H7 (cell line): Measurements from ENCODE around the gene WASF3. TPM values are rescaled to one million over a fixed set of nuclear protein-coding genes. Genes with fewer than 3 reads are reported as not detected.
"Not testable (repeated sequence)": the region's sequence is repeated elsewhere in the genome, so short reads cannot be mapped to it uniquely, and the experiment has no call there.

ENCODE experiments used
- DNase-seq: peaks from one replicate; pipeline ENCODE4 v3.0.0; 2012
- H3K27me3 ChIP-seq: 2 replicates; pipeline ENCODE4 v1.6.0; 2011; ENCODE audit warnings: mild to moderate bottlenecking, low read length; ENCODE audit not compliant: control insufficient read depth, insufficient read depth
- H3K36me3 ChIP-seq: replicated peaks from 2 replicates; pipeline ENCODE4 v1.5.1; 2011; ENCODE audit warnings: low read length; ENCODE audit not compliant: control insufficient read depth, insufficient read depth
- H3K4me3 ChIP-seq: 2 replicates; pipeline ENCODE4 v1.5.1; 2011; ENCODE audit warnings: low read depth, mild to moderate bottlenecking, control low read depth, low read length, moderate library complexity; ENCODE audit not compliant: insufficient read depth
- total RNA-seq: library from RNA; depleted of rRNA; stranded (reverse); fragments of >200 nt; shearing (Covaris generic); gene quantifications from 2 replicates; pipeline ENCODE4 v1.2.3, GENCODE V29; 2014

WASF3 gene
- total RNA-seq, 1 experiment from 2014 or later = 19.1 TPM

DNA sequence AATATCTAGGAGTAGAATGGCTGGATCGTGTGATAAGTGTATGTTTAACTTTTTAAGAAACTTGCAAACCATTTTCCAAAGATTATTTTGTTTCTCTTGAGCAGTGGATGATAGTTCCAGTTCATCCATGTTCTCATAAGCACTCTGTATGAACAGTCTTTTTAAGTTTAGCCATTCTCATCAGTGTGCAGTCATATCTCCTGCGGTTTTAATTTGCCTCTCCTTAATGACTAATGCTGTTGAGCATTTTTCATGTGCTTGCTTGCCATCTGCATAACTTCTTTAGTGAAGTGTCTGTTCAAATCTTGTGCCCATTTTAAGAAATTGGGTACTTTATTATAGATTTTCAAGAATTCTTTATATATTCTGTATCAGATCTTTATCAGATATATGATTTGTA is 58.6 kb downstream of the WASF3 start:
- DNase-seq = no peak
- Histone ChIP-seq H3K4me3 (no peak overlapping the region), H3K27me3 (no peaks in the 10 kb centered on the region), H3K36me3 (no peaks in the 10 kb centered on the region)

DNA sequence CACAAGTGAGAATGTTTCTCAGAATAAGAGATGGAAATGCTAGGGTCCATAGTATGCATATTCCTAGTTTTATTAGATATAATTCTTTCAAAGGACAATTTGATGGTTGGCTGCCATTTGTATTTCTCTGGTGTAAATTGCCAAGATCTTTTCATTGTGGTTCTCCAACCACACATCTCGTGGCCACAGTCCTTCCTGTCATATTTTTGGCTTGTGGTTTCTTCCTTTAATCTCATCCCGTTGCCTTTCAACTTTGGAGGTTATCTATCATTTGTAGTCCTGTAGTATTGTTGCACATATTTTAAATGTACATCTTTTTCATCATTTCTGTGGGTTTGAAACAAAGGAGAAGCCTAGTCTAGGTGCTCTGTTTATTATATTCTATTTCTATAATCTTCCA is 61.2 kb downstream of the WASF3 start:
- no peak overlapping the region for H3K4me3 ChIP-seq
- no peaks in the 10 kb centered on the region for H3K36me3 ChIP-seq
- DNase-seq = no peak
- H3K27me3 ChIP-seq = no peaks in the 10 kb centered on the region

DNA sequence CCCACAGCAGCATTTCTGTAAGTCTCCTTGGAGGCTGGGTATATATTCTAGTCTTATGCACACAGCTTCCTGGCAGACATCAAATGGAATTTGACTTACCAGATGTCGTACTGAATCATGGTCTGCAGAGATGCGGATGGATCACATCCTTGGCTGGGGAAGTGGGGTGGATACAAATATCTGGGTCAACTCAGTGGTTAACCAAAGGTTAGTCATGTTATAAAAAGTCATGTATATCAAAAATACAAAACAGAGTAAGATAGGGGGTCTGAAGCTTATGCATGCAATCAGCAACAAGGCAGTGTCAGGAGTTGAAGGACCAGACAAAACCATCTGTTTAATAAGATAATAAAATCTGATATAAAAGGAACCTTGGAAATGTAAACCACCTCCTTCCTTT is 61.9 kb downstream of the WASF3 start:
- Histone ChIP-seq H3K36me3 (no peaks in the 10 kb centered on the region), H3K27me3 (no peaks in the 10 kb centered on the region), H3K4me3 (no peak overlapping the region)
- DNase-seq = no peak

DNA sequence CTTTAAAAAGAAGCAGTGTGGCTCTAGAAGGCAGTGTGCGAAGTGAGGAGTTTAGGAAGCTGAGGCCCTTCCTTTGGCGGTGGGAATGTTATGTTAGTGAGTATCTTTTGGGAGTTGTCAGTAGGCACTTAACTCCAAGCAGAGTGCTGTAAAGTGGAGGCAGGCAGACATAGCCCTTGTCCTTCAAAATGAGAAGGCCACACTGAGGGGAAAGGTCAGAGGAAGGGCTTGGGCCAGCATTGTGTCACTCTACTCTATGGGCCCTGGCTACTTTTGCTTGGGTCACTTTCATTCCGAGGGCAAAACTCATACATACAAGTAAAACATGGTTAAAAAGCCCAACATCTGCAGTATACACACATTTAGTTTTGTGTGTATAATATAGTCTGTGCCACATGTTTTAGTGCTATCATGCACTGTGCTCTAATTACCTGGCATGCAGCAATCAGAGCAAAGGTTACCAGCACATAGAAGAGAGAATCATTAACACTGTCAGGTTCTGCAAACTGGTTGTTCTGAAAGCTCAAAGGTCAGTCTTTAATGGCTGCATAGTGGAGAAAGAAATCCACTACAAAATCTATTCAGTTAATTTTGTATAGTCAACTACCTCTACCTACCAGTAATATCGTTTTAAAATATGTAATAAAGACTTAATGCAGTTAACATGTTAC is 64.4 kb downstream of the WASF3 start:
- no peaks in the 10 kb centered on the region for H3K27me3 ChIP-seq
- no peaks in the 10 kb centered on the region for H3K36me3 ChIP-seq
- no peak for DNase-seq
- no peak overlapping the region for H3K4me3 ChIP-seq

DNA sequence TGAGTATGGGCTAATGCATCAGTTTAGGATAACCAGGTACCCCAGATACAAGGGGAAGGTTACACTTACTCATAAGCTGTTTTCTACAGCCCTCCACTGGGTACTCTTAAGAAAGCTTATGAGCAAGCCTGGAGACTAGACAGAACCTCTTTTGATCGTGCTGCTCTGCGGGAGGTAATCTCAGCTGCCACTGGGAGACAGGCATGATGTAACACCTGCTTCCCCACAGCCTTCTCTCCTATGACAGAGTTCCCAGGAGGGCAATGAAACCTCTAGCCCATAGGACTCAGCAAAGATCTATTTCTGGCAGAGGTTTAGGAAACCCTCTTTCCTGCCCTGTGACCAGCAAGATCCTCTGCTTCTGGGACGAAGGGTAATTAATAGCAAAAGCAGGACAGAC is 65.6 kb downstream of the WASF3 start:
- DNase-seq = no peak
- H3K27me3 ChIP-seq = no peaks in the 10 kb centered on the region

DNA sequence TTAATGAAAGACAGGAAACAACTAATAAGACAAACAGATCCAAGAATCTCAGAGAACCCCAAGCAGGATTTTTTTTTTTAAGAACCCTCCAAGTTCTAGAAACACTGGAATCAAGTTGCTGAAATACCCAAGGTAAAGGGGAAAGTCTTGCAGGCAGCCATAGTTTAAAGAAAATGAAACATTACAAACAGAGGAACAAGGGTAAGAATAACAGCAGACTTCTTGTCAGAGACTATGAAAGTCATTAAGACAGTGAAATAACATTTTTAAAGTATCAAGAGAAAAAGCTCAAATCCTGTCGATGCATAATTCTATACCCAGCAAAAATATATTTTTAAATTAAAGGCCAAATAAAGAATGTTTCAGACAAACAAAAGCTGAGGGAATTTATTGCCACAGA is 67.1 kb downstream of the WASF3 start:
- H3K27me3 ChIP-seq = no peaks in the 10 kb centered on the region
- no peak for DNase-seq
- H3K4me3 ChIP-seq = no peak overlapping the region
- H3K36me3 ChIP-seq = no peaks in the 10 kb centered on the region

More for the DNA sequence above, 65.6 kb downstream of the WASF3 start:
- Histone ChIP-seq H3K36me3 (no peaks in the 10 kb centered on the region), H3K4me3 (no peak overlapping the region)

DNA sequence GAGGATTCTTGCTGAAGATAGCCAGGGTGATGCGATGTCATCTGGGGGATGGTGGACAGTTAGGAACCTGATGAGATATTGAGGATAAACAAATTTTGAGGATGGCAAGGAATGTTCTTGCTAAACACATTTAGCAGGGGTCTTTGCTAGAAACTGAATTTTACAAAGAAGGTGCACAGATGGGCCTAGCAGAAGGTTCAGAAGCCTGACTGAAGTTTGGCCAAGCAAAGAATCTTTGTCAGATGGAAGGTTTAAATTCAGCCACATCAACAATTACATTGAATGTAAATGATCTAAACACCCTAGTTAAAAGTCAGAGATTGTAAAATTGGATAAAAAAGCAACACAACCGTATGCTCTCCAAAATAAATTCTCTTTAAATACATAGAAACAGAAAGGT is 68.8 kb downstream of the WASF3 start:
- DNase-seq = no peak
- H3K36me3 ChIP-seq = no peaks in the 10 kb centered on the region
- H3K4me3 ChIP-seq = no peak overlapping the region

DNA sequence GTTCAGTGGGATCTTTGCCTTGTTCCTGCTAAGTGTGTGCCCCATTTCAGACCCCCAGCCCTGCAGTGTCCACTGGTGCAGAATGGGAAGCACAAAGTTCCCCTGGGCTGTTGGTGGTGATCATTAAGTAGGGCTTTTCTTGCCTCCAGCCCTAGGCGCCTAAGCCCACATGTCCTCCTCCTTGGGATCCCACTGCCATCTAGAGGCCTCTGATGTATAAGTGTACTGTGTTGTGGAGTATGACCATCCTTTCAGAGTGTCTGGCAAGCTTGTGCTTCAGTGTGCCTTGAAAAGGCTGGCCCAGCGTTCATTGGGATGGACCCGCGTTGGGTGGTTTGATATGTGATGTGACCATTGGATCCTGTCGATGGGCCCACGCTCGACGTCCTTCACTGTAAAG is 71.2 kb downstream of the WASF3 start:
- no peaks in the 10 kb centered on the region for H3K36me3 ChIP-seq
- H3K4me3 ChIP-seq = no peak overlapping the region
- peak; percentile 25 for DNase-seq
- H3K27me3 ChIP-seq = no peaks in the 10 kb centered on the region

More for the DNA sequence above, 68.8 kb downstream of the WASF3 start:
- H3K27me3 ChIP-seq = no peaks in the 10 kb centered on the region

DNA sequence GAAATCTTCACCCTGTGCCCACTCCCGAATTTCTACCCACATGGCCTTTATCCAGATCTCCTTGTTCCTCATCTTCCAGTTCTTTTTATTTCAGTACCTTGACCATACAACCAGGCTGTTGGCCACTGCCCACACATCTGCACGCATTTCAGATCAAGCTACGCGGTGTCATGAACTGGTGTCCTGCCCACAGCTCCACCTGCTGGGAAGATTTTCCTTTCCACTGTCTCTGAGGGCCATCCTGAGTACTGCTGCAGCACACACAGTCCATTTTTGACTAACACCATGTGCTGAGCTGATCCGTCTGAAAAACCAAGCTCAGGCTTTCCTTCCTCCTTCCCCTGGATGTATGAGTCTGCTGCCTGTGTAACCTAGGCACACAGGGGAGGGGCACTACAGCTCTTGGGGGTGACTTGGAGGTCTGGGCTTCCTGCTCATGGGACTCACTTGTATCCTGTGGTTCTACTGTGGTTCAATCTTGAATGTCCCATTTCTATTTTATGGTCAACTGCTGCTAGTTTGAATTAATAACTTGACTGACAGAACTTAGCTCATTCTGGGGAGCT is 71.9 kb downstream of the WASF3 start:
- Histone ChIP-seq H3K27me3 (no peaks in the 10 kb centered on the region), H3K36me3 (no peaks in the 10 kb centered on the region), H3K4me3 (no peak overlapping the region)
- DNase-seq = peak; percentile 9

DNA sequence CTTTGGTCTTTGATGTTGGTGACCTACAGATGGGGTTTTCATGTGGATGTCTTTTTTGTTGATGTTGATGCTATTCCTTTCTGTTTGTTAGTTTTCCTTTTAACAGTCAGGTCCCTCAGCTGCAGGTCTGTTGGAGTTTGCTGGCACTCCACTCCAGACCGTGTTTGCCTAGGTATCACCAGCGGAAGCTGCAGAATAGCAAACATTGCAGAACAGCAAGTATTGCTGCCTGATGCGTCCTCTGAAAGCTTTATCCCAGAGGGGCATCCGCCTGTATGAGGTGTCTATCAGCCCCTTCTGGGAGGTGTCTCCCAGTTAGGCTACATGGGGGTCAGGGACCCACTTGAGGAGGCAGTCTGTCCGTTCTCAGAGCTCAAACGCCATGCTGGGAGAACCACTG is 78.2 kb downstream of the WASF3 start:
- H3K27me3 ChIP-seq, H3K36me3 ChIP-seq, DNase-seq, H3K4me3 ChIP-seq: not testable (repeated sequence)

DNA sequence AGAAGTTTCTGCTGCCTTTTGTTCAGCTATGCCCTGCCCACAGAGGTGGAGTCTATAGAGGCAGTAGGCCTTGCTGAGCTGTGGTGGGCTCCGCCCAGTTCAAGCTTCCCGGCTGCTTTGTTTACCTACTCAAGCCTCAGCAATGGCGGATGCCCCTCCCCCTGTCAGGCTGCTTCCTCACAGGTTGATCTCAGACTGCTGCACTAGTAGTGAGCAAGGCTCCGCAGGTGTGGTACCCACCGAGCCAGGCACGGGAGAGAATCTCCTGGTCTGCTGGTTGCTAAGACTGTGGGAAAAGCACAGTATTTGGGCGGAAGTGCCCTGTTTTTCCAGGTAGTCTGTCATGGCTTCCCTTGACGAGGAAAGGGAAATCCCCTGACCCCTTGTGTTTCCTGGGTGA is 78.6 kb downstream of the WASF3 start:
- not testable (repeated sequence) for H3K27me3 ChIP-seq, H3K36me3 ChIP-seq, H3K4me3 ChIP-seq, DNase-seq

DNA sequence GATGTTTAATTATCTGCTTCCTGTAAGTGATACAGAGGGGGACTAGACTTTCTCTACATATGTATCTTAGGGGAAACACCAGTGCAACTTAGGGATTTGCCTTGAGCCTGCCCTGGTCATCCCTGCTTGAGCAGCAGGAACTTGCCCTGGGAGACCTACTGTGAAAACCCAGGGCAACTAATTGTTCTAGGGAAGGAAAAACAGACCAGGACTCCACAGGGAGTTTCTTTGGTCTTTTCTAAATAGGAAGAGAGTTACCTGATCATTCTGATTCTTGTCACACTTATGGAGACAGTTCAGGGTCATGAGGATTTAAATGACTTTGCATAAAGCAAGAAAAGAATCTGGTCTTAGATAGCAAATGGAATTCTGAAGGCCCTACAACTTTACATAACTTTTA is 89.1 kb downstream of the WASF3 start:
- peak; percentile 39 for DNase-seq
- Histone ChIP-seq H3K4me3 (no peak overlapping the region), H3K36me3 (no peaks in the 10 kb centered on the region), H3K27me3 (no peaks in the 10 kb centered on the region)

DNA sequence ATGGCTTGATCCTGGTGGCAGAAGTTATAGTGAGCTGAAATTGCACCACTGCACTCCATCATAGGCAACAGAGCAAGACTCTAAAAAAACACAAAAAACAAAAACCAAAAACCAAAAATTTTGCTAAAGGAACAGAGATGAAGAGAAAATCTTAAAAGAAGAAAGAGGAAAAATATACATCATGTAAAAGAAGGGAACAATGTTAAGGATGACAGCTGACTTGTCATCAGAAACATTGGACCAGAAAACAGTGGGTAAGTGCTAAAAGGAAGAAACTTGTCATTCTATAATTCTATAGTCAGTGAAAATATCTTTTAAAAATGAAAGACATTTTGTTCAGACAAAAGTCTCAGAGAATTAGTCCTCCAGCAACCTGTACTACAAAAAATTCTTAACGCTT is 93.8 kb downstream of the WASF3 start:
- no peak for DNase-seq
- no peaks in the 10 kb centered on the region for H3K27me3 ChIP-seq
- H3K4me3 ChIP-seq = no peak overlapping the region
- no peaks in the 10 kb centered on the region for H3K36me3 ChIP-seq

DNA sequence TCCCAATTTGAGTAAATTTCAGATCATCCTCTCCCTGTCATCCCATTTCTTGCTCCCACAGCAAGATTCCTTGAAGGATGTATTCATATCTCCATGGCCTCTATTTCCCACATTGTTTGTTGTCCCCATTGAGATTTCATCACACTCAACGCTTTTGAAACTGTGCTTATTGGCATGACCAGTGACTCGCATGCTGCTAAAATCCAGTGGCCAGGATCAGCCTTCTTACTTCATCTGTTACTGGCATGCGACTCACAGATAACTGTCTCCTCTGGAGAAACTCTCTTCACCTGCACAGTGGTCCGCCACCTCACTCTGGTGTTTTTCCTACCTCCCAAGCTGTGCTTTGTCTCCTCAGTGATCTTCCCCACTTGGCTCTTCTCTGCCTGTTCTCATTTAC is 95.8 kb downstream of the WASF3 start:
- Histone ChIP-seq H3K4me3 (no peak overlapping the region), H3K36me3 (no peaks in the 10 kb centered on the region), H3K27me3 (no peaks in the 10 kb centered on the region)
- no peak for DNase-seq

DNA sequence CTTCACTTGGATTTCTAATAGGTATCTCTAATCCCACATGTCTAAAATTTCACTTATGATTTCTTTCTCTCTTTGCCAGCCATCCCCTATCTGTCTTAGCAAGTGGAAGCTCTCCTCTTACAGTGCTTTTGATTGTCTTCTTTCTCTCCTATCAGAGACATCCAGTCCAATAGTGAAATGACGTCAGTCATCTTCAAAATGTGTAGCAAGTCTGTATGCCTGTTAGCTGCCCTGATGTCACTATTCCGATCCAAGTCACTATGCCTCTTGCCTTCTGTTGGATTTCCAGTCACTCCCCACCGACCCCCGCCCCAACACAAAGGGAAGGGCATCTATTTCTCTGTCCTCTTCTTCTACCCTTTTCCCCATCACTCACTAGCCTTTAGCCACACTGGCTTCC is 96.4 kb downstream of the WASF3 start:
- H3K27me3 ChIP-seq = no peaks in the 10 kb centered on the region
- no peak overlapping the region for H3K4me3 ChIP-seq
- H3K36me3 ChIP-seq = no peaks in the 10 kb centered on the region
- DNase-seq = no peak

DNA sequence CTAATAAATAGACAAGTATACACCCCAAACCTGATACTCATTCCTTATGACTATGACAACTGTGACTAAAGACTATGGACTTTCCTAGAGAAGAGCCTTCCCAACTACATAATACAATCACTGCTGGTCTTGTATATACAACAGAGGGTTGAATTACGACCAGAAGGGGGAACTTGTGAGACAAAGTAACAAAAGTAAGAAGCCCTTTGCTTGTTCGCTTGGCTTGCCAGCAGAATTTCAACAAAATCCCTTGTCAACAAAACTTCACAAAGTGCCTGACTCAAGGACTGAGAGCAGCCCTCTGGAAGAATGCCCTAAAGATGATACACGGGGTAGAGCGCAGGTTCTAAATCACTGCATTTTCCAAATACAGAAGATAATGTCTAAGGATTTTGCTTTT is 99.4 kb downstream of the WASF3 start:
- DNase-seq = no peak
- Histone ChIP-seq H3K4me3 (no peak overlapping the region), H3K27me3 (no peaks in the 10 kb centered on the region), H3K36me3 (no peaks in the 10 kb centered on the region)
